NCI-H748 (cell line): ENCODE data around the gene SPOCK1.

Experiments
- DNase-seq: peaks from one replicate; lab custom pipeline; 2025; ENCODE audit not compliant: unreplicated experiment; lab: John Stamatoyannopoulos, UW

The SPOCK1 gene

DNA sequence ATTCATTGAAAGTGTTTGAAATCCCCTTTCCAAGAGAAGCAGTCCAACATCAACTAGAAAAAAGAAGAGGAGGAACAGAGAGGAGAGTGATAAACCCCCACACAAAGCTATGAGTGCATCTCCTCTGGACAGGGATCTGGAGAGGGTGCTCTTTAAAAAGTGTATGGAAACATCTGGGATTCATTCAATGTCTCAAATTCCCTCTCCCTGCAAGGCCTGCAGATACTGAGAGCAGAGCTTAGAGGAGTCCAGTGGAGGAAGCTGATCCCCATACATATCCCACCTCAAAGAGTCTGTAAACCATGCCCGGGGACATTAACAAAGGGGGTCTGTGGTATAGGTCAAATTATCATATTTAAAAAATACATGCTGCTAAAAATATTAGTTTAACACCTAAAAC is 2.2 kb downstream of the SPOCK1 start:
- DNase-seq = no peak

DNA sequence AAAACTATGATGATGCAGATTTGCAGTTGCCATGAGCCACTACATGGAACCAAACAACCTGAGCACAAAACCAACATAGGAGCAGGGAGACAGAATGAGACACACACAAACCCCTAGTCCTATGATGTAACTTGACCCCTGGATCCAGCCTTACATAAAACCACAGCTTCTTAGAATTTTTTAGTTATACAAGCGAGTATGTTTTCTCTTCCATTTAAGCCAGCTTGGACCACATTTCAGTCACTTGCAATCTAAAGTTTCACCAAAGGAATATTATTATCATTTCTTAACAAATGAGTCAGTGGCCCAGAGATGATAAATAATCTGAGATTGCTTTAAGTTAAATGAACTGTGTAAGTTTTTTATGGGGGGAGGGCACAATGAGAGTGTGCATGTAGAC is 6.8 kb downstream of the SPOCK1 start:
- no peak for DNase-seq

- DNase-seq = no peak
Measured at GRCh38 chr5:137491121-137491520, 8.0 kb downstream of the SPOCK1 start.

DNA sequence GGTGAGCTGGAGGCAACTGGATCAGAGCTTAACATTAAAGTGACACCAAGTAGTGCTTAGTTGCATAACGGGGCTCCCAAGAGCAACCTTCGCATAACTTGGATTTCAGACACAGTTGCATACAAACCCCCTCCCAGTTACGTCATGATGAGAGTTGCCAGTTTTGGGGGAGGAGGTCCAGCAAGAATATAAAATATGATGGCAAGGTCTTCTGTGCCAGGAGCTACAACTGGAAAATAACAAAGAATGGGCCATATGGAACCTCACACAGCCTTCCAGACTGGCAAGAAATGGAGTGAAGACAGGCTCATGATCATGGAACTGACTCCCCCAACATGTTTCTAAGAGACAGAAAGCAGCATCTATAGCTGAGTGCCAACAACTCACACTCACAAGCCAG is 8.5 kb downstream of the SPOCK1 start:
- DNase-seq = no peak

DNA sequence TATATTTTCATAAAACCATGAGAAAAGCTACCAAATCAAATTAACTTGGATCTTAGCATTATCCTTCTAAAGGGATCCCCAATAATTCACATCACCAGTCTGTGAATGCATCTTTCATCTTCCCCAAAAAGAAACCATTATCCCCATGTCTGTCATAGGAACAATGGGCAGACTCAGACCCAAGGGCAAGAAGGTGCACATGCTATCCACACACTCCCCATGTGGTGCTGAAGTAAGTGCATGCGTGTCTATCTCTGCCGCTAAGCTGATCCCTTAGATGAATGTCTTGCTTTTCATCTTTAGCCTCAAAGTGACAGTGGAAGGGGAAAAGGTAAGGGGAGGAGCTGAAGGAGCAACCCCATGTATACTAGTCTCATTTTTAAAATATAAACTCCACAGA is 10.2 kb downstream of the SPOCK1 start:
- DNase-seq = no peak

GRCh38 chr5:137488516-137488915 is 10.6 kb downstream of the SPOCK1 start:
- no peak for DNase-seq

DNA sequence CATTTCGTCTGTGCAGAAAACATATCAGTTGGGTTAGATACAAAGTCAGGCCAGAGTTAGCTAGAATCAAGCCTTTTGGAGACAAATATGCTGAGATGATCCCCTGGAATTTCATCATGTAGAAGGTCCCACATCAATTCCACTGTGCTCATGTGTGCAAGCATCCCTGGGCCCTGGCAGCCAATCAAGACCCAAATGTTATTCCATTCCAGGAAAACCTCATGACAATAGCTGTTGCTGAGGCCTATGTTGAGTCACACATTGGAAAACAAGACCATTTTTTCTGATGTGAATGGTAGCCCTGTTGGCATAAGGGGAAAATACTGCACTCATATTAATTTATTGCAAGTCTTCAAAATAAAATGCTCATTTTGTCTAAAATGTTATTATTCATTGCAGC is 11.5 kb downstream of the SPOCK1 start:
- DNase-seq = no peak

DNA sequence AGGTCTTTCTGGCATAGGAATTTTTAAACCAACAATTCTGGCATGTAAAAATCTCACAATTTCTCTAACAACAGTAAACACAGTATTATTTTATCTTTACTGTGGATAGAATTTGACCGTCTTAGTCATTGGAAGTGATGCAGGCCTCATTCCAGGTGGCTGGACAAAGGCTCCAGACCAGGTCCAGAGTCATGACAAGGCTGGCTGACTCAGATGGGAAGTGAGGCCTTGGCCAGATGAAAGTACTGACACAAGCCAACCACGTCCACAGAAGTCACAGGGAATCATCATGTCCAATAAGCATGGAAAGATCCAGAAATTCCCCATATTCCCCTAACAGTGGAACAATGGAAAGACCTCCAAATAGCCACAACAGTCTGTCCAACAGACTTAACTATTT is 12.4 kb downstream of the SPOCK1 start:
- no peak for DNase-seq

DNA sequence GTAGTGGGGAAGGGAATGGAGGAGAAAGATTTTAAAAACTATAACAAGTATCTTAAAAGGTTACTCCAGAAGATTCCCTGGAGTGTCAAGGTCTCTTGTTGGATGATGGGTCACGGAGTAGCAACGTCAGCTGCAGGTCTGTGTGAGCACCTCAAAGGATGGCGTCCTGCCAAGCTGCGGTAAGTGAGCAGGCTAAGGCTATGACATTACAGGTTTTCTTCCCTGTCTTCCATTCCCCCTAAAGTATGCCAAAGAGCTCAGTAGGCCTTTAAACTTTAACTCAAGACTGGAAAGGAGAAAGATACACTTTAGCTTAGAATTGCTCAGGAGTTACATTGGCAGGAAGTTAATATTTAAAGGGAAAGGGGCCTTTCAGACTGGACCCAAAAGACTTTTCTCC is 17.5 kb downstream of the SPOCK1 start:
- DNase-seq = no peak

- DNase-seq = no peak
Measured at GRCh38 chr5:137478043-137478442, 21.1 kb downstream of the SPOCK1 start.

GRCh38 chr5:137470921-137471220 is 28.3 kb downstream of the SPOCK1 start:
- DNase-seq = no peak

- DNase-seq = no peak
Measured at GRCh38 chr5:137470111-137470920, 28.8 kb downstream of the SPOCK1 start.

DNA sequence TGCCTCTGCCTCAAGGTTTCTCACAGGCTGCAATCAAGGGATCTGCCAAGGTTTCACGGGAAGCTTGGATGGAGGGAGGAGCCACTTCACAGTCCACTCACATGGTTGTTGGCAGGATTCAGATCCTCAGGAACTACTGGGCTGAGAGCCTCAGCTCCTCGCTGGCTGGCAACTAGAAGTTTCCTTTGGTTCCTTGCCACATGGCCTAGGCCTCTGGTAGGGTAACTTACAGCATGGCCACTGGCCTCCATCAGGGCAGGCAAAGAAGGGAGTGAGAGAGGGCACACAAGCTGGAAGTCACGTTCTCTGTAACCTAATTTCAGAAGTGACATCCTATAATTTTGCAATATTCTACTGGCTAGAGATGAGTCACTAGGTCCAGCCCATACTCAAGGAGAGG is 32.2 kb downstream of the SPOCK1 start:
- no peak for DNase-seq

- DNase-seq = no peak
Measured at GRCh38 chr5:137465930-137466329, 33.2 kb downstream of the SPOCK1 start.

GRCh38 chr5:137462816-137463520 is 36.2 kb downstream of the SPOCK1 start:
- no peak for DNase-seq

- no peak for DNase-seq
Measured at GRCh38 chr5:137462265-137462590, 36.9 kb downstream of the SPOCK1 start.

DNA sequence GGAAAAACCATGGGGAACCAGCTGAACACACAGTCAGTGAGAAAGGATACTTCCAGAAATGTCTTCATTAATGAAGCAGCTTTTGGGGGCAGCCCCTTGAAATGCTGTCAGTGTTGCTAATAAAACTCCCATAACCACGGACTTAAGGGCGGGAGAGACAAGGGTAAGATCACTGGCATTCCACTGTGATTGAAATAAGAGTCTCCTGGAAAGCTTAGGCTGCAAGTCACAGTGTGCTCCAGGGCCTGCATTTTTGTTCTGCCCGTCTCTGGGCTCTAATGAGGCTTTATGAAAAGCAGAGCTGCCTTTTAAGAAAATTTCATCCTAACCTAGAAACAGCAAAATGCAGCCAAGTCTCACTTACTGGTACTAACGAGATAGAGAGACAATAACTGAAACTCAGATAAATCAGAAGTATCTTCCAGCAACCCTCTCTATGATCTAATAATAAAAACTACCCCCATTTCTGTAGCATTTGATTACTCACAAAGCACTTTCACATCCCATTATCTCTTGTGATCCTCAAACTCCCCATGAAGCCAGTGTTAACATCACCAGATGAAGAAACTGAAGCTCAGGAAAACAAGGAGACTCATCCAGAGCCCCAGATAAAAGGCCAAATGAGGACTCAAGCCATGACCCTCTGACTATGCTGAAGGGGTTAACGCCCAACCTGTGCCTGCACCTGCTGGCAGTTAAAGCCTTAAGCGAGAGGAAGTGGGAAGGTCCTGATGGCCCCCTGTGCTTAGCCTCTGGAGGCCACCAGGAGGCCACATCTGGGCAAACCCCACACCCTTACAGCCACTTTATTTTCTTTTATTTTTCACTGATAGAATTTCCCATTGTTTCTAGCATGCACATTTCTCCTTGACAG is 37.5 kb downstream of the SPOCK1 start:
- DNase-seq = peak; percentile 67

DNA sequence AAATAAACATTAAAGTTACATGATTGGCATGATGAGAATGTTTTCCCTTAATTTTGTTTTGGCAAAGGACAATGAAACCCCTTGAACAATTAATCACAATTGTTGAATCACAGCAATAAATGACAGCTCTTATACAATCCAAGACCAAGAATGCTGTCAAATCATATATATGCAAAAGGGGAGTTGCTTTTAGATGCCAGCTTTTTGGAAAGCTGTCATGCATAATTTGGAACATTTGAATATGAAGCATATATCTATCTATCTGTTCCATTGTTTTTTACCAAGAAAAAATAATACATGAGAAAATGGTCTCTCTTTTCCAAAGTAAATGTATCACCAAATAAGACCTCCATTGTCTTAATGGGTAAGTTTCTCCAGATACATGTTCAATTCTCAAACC is 44.5 kb downstream of the SPOCK1 start:
- no peak for DNase-seq

DNA sequence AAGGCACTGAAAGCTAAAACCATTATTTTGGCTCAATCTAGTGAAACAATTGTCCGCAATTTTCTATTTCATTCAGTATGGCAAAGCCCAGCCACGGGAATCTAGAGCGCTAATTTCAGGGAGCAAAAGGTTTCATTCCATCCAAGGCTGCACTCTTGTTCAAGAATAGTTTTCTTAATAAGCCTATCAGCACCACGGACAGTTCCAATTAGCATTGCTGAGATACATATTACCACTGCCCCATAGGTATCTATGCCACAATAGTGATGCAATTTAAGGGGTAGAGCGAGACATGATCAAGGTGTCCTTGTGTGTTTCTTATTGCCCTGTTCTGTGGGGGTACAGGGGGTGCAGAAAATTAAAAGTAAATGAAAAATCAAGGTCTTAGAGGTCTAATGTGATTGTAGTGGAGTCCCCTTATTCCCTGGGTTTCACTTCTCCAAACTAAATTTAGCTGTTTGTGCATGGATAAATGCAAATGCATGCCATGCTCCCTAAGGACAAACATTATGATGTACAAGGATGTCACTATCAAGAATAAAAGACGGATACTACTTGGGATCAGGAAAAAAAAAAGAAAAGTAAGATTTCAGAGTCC is 45.5 kb downstream of the SPOCK1 start:
- DNase-seq = no peak

GRCh38 chr5:137450759-137451158 is 48.4 kb downstream of the SPOCK1 start:
- no peak for DNase-seq

- DNase-seq = no peak
Measured at GRCh38 chr5:137448868-137449267, 50.3 kb downstream of the SPOCK1 start.

GRCh38 chr5:137446615-137447014 is 52.5 kb downstream of the SPOCK1 start:
- DNase-seq = no peak
